ENCODE results near the gene UBE2V1.
"Not testable (repeated sequence)": the region's sequence is repeated elsewhere in the genome, so short reads cannot be mapped to it uniquely, and the experiment has no call there.

UBE2V1 gene

GRCh38 chr20:50093240-50093639, 19.7 kb downstream of the UBE2V1 start:
- no peak for DNase-seq

DNA sequence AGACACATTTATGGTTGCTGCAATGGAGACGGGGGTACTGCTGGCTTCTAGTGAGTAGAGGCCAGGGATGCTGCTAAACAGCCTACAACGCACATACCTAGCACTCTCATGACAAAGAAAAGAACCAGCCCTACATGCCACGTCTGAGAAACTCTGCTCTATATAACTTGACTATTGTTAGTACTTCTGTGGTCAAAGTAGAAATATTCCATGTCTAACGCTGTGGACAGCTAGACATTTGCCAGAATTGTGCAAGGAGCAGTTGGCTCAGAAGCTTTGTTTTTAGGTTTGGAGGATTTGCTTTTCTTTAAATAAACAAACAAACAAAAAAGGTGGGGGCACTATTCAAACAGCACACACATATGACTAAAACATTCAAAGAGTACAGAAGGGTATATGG, 20.5 kb downstream of the UBE2V1 start:
- no peak for DNase-seq

- DNase-seq = peak; percentile 46
Observed at GRCh38 chr20:50089787-50090177, 23.2 kb downstream of the UBE2V1 start.

GRCh38 chr20:50089140-50089786, 23.7 kb downstream of the UBE2V1 start:
- DNase-seq = peak; percentile 53

GRCh38 chr20:50088022-50088421, 24.9 kb downstream of the UBE2V1 start:
- DNase-seq = no peak

DNA sequence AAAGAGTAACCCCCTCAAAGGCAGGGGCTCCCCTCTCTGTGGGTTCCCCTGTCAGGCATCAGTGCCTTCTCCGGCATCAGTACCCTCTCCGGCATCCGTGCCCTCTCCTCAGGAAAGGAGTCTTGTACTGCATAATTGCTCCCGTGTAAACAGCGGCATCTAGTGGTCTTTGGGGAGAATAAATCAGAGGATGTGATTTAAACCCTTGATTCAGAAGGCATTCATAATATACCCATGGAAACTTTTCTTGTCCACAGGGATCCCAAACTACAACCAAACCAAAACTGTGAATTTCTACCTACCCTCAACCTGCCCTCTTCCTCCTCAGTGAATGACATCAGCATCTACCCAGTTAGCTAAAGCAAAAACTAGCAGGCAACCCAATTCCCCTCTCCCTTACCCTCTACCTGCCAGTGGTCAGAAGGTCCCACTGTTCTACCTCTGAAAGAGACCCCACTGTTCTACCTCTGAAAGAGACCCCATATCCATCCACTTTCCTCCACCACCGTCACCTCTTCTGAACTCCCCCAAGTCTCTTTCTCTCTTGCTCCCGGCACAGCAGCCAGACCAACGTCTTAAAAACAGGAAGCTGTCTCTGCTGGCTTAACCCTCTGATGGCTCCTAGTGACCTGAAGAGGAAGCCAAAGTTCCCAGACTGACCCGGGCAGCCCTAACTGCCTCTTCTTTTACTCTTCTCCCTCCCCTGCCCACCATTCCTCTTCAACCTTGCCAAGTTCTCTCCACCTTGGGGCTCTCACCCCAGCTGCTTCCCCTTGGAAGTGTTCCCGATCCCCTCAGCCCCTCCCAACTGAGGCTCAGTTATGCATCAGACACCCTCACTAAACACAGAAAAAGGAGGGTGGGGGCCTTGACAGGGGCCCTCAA, 27.2 kb downstream of the UBE2V1 start:
- DNase-seq = peak; percentile 64

GRCh38 chr20:50085146-50085480, 27.8 kb downstream of the UBE2V1 start:
- no peak for DNase-seq

DNA sequence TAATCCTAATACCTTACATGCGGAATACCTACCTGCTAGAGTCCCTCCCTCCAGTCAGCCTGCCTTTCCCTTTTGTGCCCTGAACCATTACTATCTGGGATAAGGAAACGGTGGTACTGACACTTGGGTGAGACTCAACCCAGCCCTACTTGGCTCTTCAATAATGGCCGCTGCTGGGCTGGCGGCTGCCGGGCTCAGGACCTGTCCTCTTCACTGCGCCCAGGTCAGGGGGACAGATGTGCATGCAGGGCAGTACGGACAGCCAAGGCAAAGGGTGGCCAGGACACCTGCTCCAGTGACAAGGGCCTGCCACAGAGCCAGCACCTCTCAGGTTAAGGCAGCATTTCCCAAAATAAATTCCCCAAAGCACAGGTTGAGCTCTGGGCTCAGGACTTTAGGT, 29.9 kb downstream of the UBE2V1 start:
- no peak for DNase-seq

DNA sequence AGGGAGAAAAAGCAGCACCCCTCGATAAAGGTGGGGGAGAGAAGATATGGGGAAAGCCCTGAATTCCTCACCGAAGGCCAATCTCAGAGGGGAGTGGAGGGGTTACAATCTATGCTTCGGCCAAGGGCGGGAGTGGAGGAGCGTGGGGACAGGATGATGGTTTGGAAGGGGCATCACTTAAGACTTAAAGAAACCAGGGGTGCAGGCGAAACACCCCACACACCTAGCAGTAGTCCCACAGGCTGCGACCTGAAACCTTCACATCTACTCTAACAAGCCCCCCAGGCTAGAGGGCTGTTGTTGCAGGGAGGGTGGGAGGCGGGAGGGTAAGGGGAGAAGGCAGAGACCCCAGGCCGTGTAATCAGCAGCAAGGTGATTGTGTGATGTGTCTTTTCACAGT, 30.9 kb downstream of the UBE2V1 start:
- DNase-seq = not testable (repeated sequence)

GRCh38 chr20:50077818-50078601, 34.9 kb downstream of the UBE2V1 start:
- no peak for DNase-seq

GRCh38 chr20:50073500-50073899, 39.5 kb downstream of the UBE2V1 start:
- no peak for DNase-seq

GRCh38 chr20:50071039-50071888, 41.7 kb downstream of the UBE2V1 start:
- peak; percentile 100 for DNase-seq

GRCh38 chr20:50070361-50070760, 42.6 kb downstream of the UBE2V1 start:
- DNase-seq = no peak

DNA sequence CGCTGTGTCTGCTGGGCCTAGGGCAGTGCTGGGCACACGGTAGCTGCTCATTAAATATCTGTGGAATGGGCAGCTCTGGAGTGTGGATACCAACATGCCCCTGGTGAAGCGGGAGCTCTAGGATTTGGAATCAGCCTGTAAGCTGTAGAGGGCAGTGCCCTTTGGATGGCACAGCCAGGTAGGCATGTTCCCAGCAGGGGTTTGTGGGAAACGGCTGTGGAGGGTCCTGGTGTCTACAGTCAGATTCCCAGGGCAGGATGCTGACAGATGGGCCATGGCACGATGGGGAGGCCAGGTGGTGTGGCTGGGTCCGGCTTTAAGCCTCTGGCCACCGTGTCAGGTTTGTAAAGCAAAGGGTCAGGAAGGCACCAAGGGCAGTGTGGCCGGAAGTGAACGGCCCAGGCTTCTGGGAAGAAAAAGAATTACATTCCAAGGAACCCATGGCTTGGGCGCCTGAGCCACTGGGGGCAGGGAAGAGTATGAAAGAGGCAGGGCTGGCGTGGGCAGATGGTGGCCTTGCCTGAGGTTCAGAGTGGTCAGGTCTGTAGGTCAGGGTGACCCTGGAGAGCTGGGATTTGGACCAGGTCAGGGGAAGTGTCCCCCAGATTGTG, 44.8 kb downstream of the UBE2V1 start:
- DNase-seq = no peak

DNA sequence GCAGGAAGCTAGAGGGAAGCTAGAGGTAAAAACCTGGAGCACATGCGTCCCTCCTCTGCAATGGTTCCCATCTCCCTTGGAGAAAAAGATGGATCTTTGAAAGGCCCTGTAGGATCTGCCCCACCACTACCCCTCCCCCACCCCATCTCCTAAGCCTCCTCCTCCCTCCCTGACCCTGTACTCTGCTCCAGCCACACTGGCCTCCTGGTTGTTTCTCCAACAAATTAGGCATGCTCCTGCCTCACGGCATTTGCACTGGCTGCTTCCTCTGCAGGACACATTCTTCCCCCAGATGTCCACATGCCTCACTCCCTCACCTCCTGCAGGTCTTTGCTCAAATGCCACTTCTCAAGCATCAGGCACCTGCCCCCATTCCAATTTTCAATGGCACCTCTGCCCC, 45.5 kb downstream of the UBE2V1 start:
- DNase-seq = no peak

GRCh38 chr20:50067018-50067417, 45.9 kb downstream of the UBE2V1 start:
- DNase-seq = no peak

DNA sequence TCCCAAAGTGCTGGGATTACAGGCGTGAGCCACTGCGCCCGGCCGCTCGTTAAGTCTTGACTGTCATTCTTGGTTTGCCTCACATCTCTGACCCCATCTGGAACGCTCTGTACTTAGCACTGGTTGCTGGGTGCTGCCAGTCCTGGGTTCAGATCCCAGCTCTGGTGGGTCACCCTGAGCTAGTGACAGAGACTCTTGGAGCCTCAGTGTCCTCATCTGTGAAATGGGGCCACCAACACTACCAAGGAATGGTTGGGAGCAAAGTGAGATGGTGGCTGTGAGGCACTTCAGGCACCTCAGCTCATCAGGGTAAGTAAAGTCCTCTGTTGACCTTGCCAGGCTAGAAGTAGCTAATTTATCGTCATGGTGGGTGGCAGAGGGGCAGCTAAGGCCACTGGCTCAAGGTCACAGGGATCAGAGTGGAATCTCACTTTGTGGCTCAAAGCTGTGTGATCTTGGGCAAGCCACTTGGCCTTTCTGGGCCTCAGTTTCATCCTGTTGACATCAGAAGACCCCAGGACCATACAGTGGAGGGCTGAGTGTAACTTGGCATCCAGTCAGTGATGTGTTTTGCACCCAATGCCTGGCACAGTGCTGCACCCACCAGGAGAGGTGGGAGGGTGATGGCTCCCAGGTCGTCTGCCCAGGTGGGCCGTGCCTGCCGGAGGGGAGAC, 46.7 kb downstream of the UBE2V1 start:
- no peak for DNase-seq

- no peak for DNase-seq
Observed at GRCh38 chr20:50065325-50065615, 47.7 kb downstream of the UBE2V1 start.

DNA sequence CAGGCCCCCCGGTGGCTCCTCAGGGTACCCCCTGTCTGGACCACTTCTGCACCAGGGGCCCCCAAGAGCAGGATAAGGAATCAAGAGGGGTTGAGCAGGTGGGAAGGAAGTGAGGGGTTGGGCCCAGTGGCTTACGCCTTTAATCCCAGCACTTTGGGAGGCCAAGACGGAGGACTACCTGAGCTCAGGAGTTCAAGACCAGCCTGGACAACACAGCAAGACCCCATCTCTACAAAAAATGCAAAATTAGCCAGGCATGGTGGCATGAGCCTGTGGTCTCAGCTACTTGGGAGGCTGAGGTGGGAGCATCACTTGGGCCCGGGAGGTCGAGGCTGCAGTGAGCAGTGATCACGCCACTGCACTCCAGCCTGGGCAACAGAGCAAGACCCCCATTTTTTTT, 49.2 kb downstream of the UBE2V1 start:
- not testable (repeated sequence) for DNase-seq

DNA sequence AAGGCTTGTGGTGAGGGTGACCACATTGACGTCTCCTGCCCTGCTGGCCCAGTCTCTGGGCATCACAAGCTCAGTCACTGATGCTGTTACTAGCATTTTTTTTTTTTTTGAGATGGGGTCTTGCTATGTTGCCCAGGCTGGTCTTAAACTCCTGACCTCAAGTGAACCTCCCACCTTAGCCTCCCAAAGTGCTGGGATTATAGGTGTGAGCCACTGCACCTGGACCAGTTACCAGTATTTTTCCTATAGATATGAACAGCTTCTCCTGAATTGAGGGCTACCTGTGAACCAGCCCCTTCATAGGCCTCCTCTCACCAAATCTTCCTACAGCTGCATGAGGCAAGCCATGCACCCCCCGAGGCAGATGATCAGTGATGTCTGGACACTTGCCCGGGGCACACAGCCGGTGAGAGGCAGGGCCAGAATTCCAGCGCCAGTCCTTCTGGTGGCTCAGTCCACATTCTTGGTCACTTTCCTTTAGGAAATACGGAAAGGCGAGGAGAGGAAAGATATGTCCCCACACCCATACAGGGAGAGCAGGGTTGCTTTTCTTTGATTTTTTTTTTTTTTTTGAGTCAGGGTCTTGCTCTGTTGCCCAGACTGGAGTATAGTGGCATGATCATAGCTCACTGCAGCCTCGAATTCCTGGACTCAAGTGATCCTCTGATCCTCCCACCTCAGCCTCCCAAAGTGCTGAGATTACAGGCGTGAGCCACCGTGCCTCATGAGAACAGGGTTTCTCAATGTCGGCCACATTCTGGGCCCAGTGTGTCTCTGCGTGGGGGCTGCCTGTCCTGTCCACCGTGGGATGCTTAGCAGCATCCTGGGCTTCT, 50.7 kb downstream of the UBE2V1 start:
- no peak for DNase-seq

Measured in activated CD8-positive, alpha-beta memory T cell treated with anti-CD3 and anti-CD28 coated beads for 24 hours (primary cell).